ENCODE measurements around the gene BRWD1. TPM values are rescaled to one million over a fixed set of nuclear protein-coding genes. Genes with fewer than 3 reads are reported as not detected.

BRWD1 gene
- total and polyA plus RNA-seq, 2 of the 8 experiments (the other 6 are each of a cell fraction or from before 2014, with no cell fraction given): 9.3 to 45.2 TPM

GRCh38 chr21:39334611-39335010 is 21.2 kb upstream of the BRWD1 start:
- H2AK5ac ChIP-seq (ENCODE audit: low read depth, low read length): no peak overlapping the region
- H3K79me1 ChIP-seq (ENCODE audit: low read depth, low read length): no peaks in the 10 kb centered on the region
- ChIA-PET POLR2A (ENCODE audit: partially characterized antibody) (interaction anchor here (0.8 to 6.6 kb wide), 2 partner anchors 13 to 22 kb away, joined by 4 to 80 read pairs; partner anchors contain the start of gene HMGN1), CTCF (ENCODE audit: partially characterized antibody) (interaction anchor here (0.7 kb wide), 1 partner anchor 25 kb away, joined by 3 read pairs; no protein-coding TSS in a partner anchor)
- H3K56ac ChIP-seq (replicated peaks; ENCODE audit: insufficient read length, low read depth, low read length): no peak overlapping the region
- no peaks in the 10 kb centered on the region for H3K9me3 ChIP-seq (ENCODE audit: insufficient read depth in 2 of 2, low read depth in 1 of 2, low read length in 1 of 2)
- H3K36me3 ChIP-seq (ENCODE audit: control insufficient read depth in 2 of 4, insufficient read depth in 4 of 4, low read length in 3 of 4): no peaks in the 10 kb centered on the region
- no peak overlapping the region for H3K14ac ChIP-seq (ENCODE audit: insufficient read length)
- no peak overlapping the region for H2BK15ac ChIP-seq (ENCODE audit: low read length)
- H3K4ac ChIP-seq (replicated peaks; ENCODE audit: insufficient read length, low read depth, low read length): no peak overlapping the region
- H2BK20ac ChIP-seq (ENCODE audit: low read length): no peak overlapping the region
- 89% methylated on average over 4 of the region's 4 CpGs; no CpG with 5 or more reads in 1 of the 2 experiments for WGBS, 2 experiments (ENCODE audit: extremely low coverage in 1 of 2, insufficient coverage in 1 of 2, insufficient read length in 1 of 2, insufficient replicate concordance in 2 of 2, low coverage in 1 of 2, low lambda C conversion rate in 2 of 2, missing lambda C conversion rate in 1 of 2)
- H3K4me2 ChIP-seq (ENCODE audit: insufficient read depth in 1 of 2, low read depth in 2 of 2, low read length in 2 of 2): no peak overlapping the region
- no peaks in the 10 kb centered on the region for H3K27me3 ChIP-seq (replicated peaks in 1 of 4; ENCODE audit: control insufficient read depth in 3 of 4, extremely low read depth in 1 of 4, insufficient read depth in 3 of 4, low read length in 3 of 4)
- no peak overlapping the region for H2BK5ac ChIP-seq (ENCODE audit: low read depth, low read length)
- no peak overlapping the region for H2AFZ ChIP-seq (ENCODE audit: low read length)
- DNase-seq (ENCODE audit: low read depth in 1 of 2, low spot score in 2 of 2) (no peak), FAIRE-seq (no peak)
- no peaks in the 10 kb centered on the region for H3K79me2 ChIP-seq (ENCODE audit: control insufficient read depth in 1 of 2, insufficient read depth in 2 of 2, low read length in 2 of 2)
- no peak overlapping the region for H3K23ac ChIP-seq (ENCODE audit: insufficient read length)
- H3K4me3 ChIP-seq (ENCODE audit: extremely low read depth in 1 of 4, insufficient read depth in 2 of 4, low read depth in 3 of 4, low read length in 4 of 4): no peak overlapping the region
- H3K4me1 ChIP-seq (replicated peaks in 1 of 4; ENCODE audit: control insufficient read depth in 3 of 4, insufficient read depth in 4 of 4, low read length in 3 of 4): no peaks in the 10 kb centered on the region; a peak in 1 of 7 replicates
- no peak overlapping the region for H4K91ac ChIP-seq (replicated peaks; ENCODE audit: insufficient read length, low read length)
- H4K20me1 ChIP-seq (replicated peaks in 1 of 2; ENCODE audit: control insufficient read depth in 1 of 2, insufficient read depth in 2 of 2, low read length in 2 of 2): no peaks in the 10 kb centered on the region
- H3K23me2 ChIP-seq (ENCODE audit: low read depth, low read length): no peaks in the 10 kb centered on the region
- H3K9ac ChIP-seq (replicated peaks in 1 of 4; ENCODE audit: extremely low read depth in 1 of 4, low read depth in 3 of 4, low read length in 3 of 4): no peak overlapping the region
- no peak overlapping the region for H2BK120ac ChIP-seq (replicated peaks; ENCODE audit: low read depth, low read length)
- no peak overlapping the region for H3K27ac ChIP-seq (ENCODE audit: low read depth, low read length)
- no peak overlapping the region for H3K18ac ChIP-seq (ENCODE audit: extremely low read depth, low read length)
- H4K8ac ChIP-seq (ENCODE audit: extremely low read depth, insufficient read depth, low read length): no peak overlapping the region
- H4K5ac ChIP-seq (ENCODE audit: insufficient read length, low read depth, low read length): no peak overlapping the region
- H2BK12ac ChIP-seq (ENCODE audit: low read depth, low read length): no peak overlapping the region
- TF ChIP-seq KDM4A (IDR thresholded peaks at IDR 0.05; ENCODE audit: low read depth, low read length, severe bottlenecking): no peak
- no peak for TF ChIP-seq RBBP5 (IDR thresholded peaks at IDR 0.05; ENCODE audit: borderline replicate concordance, low read depth, low read length)
- TF ChIP-seq CTCF (IDR thresholded peaks at IDR 0.05; ENCODE audit: control extremely low read depth in 1 of 3, insufficient read depth in 1 of 3, low read depth in 1 of 3, low read length in 3 of 3): no peak
- no peak for TF ChIP-seq POLR2AphosphoS5 (IDR thresholded peaks at IDR 0.05; ENCODE audit: low read depth, low read length)
- no peak for TF ChIP-seq E2F6 (IDR thresholded peaks at IDR 0.05)
- no peak for TF ChIP-seq SP4 (IDR thresholded peaks at IDR 0.05; ENCODE audit: low read length)
- no peak for TF ChIP-seq SIN3A (conservative IDR thresholded peaks at IDR 0.05 in 1 of 2, IDR thresholded peaks at IDR 0.05 in 1 of 2; ENCODE audit: low read depth in 1 of 2, low read length in 2 of 2)
- no peak for TF ChIP-seq BRCA1 (IDR thresholded peaks at IDR 0.05; ENCODE audit: low read depth, low read length)
- TF ChIP-seq FOSL1 (IDR thresholded peaks at IDR 0.05; ENCODE audit: insufficient read depth, low read depth, low read length): no peak
- no peak for TF ChIP-seq TBP (IDR thresholded peaks at IDR 0.05; ENCODE audit: low read depth, low read length)

All from H1 (cell line).